DMS114 treated with DMSO at 0.1 percent for 48 hours (cell line): Measurements from ENCODE around the gene CFAP47.
"Not testable (repeated sequence)": the region's sequence is repeated elsewhere in the genome, so short reads cannot be mapped to it uniquely, and the experiment has no call there.

Experiments
- DNase-seq: peaks from one replicate; lab custom pipeline; 2025; ENCODE audit not compliant: unreplicated experiment; lab: John Stamatoyannopoulos, UW

CFAP47 gene

GRCh38 chrX:35919536-35920309, at the start of gene CFAP47:
Gene CFAP47, plus strand, starts transcription at chrX:35919734. Its CDS starts 66 bp downstream, at chrX:35919800.
- no peak for DNase-seq

GRCh38 chrX:35880601-35881000, 38.9 kb upstream of the CFAP47 start:
- DNase-seq, result no peak

DNA sequence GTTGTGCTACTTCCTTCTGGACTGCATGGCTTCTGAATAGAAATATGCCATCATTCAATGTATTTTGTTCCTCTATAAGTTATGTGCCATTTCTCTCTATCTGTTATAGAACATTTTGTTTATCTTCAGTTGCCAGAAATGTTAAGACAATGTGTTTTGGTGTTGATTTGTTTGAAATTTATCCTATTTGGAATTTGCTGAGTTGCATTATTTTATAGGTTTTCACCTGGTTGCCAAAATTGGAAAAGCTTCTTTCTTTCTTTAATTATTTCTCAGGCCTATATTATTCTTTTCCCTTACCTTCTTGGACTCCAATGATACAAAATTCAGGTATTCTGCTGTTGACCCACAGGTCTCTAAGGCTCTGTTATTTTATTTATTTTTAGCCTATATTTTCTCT, 33.4 kb upstream of the CFAP47 start:
- DNase-seq, result no peak

DNA sequence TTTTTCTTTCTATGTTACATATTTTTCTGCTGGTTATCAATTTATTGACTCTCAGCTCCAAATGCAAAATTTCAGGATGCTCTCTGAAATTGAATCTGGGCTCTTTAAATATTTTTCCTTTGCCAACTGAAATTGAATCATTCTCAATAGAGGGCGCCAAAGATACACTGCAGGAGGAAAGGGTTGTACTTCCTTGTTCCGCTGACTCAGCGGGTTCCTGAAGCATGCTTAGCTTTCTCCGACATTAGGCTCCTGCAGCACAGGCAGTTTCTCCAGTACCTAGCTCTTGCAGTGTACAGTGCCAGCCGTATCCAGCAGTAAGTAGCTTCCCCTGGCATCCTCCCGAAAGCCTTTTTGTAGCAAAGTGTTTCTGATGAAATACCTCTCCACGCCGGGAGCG, 28.8 kb upstream of the CFAP47 start:
- DNase-seq, result peak; percentile 75

- not testable (repeated sequence) for DNase-seq
Observed at GRCh38 chrX:35986816-35987215, 67.3 kb downstream of the CFAP47 start.

GRCh38 chrX:36007207-36007606, 87.7 kb downstream of the CFAP47 start:
- DNase-seq, result no peak

DNA sequence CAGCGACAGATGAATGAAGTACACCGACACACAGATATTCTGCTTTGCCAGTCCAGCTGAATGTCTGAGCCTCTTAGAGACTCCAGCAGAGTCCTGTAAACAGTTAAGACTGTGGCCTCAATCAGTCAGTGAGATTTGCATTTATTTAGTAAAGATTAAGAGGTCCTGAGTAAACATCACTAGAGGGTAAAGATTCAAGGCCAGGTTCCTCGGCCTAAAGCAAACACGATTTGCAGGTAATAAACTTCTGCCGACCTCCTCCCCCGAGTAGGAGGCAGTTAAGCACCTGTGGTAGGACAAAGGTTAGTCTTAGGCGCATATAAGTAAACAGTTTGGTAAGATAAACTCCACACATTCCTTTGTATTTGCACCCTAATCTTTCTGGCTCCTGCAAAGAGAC, 99.6 kb downstream of the CFAP47 start:
- no peak for DNase-seq

DNA sequence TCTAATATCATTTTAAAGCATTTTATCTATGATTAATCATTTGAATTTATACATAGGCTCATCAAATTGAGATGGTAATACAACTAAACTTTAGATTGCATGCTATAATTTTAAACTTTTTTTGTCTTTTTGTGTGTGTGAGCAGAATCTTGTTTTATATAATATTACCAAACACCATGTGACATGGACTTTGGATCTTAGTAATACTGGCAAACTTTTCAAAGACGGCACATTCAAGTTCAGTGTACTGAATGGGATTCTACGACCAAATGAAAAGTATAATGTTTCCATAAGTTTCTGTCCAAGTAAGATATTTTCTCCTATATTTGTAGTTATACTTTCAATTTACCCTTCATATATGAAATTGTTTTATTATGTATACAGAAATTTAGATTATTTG, 116.0 kb downstream of the CFAP47 start:
- no peak for DNase-seq

GRCh38 chrX:36062778-36063177, 143.2 kb downstream of the CFAP47 start:
- DNase-seq, result no peak

DNA sequence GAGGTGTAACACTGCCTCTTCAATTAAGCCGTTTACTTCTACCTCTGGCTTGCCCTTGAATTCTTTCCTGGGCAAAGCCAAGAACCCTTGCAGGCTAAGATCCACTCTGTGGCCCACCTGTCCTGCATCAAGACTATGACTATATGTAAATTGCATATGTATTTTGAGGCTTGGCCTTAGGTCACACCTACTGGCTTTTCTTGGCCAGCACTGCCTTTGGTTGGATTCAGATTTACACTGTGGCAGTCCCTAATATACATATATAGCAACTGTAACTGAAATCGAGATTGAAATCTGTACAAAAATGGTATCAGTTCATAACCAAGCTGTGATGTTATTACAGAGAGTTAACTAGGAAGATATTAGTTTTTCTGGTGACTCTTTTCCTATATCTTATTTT, 151.5 kb downstream of the CFAP47 start:
- no peak for DNase-seq

GRCh38 chrX:36075009-36075408, 155.5 kb downstream of the CFAP47 start:
- not testable (repeated sequence) for DNase-seq

GRCh38 chrX:36083256-36083655, 163.7 kb downstream of the CFAP47 start:
- no peak for DNase-seq

GRCh38 chrX:36087366-36087765, 167.8 kb downstream of the CFAP47 start:
- DNase-seq, result no peak

- not testable (repeated sequence) for DNase-seq
Observed at GRCh38 chrX:36088939-36089338, 169.4 kb downstream of the CFAP47 start.

- DNase-seq, result no peak
Observed at GRCh38 chrX:36102425-36102824, 182.9 kb downstream of the CFAP47 start.

GRCh38 chrX:36116222-36116621, 196.7 kb downstream of the CFAP47 start:
- DNase-seq, result no peak

GRCh38 chrX:36159254-36159653, 239.7 kb downstream of the CFAP47 start:
- DNase-seq, result no peak

DNA sequence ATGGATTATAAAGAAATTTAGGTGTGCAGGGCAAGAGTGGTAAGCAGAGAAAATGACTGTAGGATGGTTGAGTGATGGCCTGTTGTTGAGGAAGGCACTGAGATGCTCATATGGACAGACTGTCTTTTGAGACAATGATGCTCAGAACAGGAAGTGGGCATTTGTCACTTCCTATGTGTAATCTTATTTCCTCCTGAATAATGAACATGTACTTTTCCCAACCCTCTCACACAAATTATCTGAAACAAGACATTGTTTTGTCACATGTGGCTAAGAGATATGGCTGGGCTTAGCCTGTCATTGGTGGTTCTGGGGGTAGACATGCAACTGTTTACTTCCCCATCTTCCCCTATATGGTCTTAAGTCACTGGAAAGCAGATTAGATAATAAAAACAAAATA, 240.5 kb downstream of the CFAP47 start:
- no peak for DNase-seq

GRCh38 chrX:36198575-36198974, 279.0 kb downstream of the CFAP47 start:
- no peak for DNase-seq

DNA sequence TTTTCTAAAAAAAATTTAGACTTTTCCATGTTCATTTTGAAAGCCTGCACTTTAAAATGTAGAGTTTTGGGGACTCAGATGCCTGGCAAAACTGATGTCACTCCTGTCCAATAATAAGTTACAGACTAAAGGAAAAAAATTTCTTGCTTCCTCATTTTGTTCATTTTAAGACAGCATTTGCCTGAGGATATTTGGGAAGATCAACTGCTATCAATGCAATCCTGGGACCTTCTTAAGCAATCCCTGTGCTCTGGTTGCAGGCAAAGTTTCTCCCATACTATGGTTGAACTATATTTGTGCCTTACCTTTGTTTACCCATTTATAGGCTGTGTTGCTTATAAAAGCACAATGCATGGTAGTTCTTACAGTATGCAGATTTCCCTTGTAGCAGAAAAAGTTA, 280.4 kb downstream of the CFAP47 start:
- DNase-seq, result no peak

DNA sequence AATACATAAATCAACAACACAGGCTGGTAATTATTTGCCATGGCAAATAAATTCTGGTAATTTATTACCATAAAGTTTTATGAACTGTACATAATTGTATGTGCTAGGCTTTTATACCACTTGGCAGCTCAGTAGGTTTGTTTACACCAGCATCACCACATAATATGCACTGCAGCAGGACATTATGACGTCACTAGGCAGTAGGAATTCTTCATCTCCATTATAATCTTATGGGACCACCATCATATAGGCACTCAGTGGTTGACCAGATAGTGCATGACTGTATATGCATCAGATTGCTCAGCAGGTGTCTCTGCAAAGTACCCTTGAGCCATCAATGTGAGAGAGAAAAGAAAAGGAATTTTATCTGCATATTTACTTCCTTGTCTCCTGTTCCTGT, 295.4 kb downstream of the CFAP47 start:
- no peak for DNase-seq

DNA sequence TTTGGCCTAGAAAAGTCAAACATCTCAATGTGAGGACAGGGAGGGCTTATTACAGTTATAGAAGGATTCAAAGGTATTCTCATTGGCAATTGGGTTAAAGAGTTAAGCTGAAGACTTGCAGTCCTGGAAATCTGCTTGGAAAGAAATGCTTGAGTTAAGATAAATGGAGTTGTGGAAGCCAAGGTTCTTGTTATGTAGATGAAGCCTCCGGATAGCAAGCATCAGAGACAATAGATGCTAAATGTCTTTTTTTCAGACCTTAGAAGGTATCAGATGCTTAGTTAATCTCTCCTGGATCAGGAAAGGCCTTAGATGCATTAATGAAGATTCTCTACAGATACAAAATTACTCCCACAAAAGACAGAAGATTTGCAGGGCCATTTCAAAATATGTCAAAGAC, 299.3 kb downstream of the CFAP47 start:
- DNase-seq, result no peak
